Loucy (cell line): ENCODE measurements around the gene SSX7.
"Not testable (repeated sequence)": the region's sequence is repeated elsewhere in the genome, so short reads cannot be mapped to it uniquely, and the experiment has no call there.

Experiments used
- EZH2phosphoT487 ChIP-seq: fragments of 200-600 bp; IDR thresholded peaks from 2 replicates; pipeline ENCODE4 v1.6.1; 2018; ENCODE audit warnings: antibody characterized with exemption, mild to moderate bottlenecking, moderate library complexity, borderline replicate concordance
- TF ChIP-seq, protein P1 (sequence below): fragments of 200-600 bp; sonication (generic); conservative IDR thresholded peaks from 2 replicates; pipeline ENCODE4 v1.5.1; 2014; ENCODE audit warnings: mild to moderate bottlenecking, antibody characterized with exemption, low read length

DNA sequence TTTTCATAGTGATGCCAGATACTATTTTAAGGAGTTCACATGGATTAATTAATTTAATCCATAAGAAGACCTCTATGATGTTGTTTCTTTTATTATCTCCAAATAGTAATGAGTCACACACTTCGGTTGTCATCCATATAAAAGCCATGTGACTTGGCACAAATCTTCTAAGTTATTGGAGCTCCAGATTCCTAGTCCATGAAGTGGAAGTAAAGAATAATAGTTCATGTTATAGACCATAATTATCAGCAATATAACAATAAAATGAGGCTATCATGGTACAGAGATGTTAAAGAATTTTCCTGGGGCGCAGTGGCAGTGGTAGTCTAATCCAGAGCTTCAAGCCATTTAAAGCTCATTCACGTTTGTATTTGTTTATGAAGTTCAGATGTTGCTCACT, 26.2 kb downstream of the SSX7 start:
- TF ChIP-seq, protein P1, sequence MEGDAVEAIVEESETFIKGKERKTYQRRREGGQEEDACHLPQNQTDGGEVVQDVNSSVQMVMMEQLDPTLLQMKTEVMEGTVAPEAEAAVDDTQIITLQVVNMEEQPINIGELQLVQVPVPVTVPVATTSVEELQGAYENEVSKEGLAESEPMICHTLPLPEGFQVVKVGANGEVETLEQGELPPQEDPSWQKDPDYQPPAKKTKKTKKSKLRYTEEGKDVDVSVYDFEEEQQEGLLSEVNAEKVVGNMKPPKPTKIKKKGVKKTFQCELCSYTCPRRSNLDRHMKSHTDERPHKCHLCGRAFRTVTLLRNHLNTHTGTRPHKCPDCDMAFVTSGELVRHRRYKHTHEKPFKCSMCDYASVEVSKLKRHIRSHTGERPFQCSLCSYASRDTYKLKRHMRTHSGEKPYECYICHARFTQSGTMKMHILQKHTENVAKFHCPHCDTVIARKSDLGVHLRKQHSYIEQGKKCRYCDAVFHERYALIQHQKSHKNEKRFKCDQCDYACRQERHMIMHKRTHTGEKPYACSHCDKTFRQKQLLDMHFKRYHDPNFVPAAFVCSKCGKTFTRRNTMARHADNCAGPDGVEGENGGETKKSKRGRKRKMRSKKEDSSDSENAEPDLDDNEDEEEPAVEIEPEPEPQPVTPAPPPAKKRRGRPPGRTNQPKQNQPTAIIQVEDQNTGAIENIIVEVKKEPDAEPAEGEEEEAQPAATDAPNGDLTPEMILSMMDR, result not testable (repeated sequence)
- not testable (repeated sequence) for TF ChIP-seq EZH2phosphoT487
